IMR-90 (cell line): Measurements from ENCODE around the gene TMCC3. TPM values are rescaled to one million over a fixed set of nuclear protein-coding genes. Genes with fewer than 3 reads are reported as not detected.

Source experiments
- ATAC-seq: fragments of 200-7000 bp; cut with Tn5 transposase; 2 replicates; pipeline ENCODE4 v1.9.1; 2020; ENCODE audit warnings: low read depth, mild to moderate bottlenecking, moderate library complexity
- BruUV-seq: library from RNA; stranded (reverse); fragments of 400-500 nt; replicated peaks from 2 replicates; lab custom pipeline; 2021; lab: Mats Ljungman, UMichigan
- CTCF ChIA-PET: fragments of 300-600 bp; formaldehyde crosslinking; extraction: SDS; loops from one replicate; lab custom pipeline; 2021; ENCODE audit warnings: antibody characterized with exemption; lab: Yijun Ruan, JAX
- POLR2A ChIA-PET: fragments of 300-600 bp; sonication (Branson Sonifier 250); formaldehyde crosslinking; loops from one replicate; lab custom pipeline; 2022; ENCODE audit warnings: antibody characterized with exemption; ENCODE audit not compliant: unreplicated experiment; lab: Charles Lee
- DNase-seq: peaks from one replicate; pipeline ENCODE4 v3.0.0; 2013
- H2AFZ ChIP-seq: replicated peaks from 2 replicates; pipeline ENCODE3; 2013; ENCODE audit warnings: low read length, mild to moderate bottlenecking; ENCODE audit not compliant: poor library complexity
- H2AK5ac ChIP-seq: 2 replicates; pipeline ENCODE4 v1.6.1; 2013; ENCODE audit warnings: low read depth, low read length, inconsistent platforms
- H2AK9ac ChIP-seq: replicated peaks from 2 replicates; pipeline ENCODE3; 2013; ENCODE audit warnings: mild to moderate bottlenecking, low read depth, low read length, moderate library complexity; ENCODE audit not compliant: poor library complexity
- H2BK120ac ChIP-seq: 2 replicates; pipeline ENCODE4 v1.6.1; 2013; ENCODE audit warnings: low read depth, low read length, inconsistent platforms
- H2BK15ac ChIP-seq: 3 replicates; pipeline ENCODE4 v1.6.1; 2013; ENCODE audit warnings: low read depth, low read length, inconsistent platforms
- H2BK20ac ChIP-seq: 2 replicates; pipeline ENCODE4 v1.6.1; 2013; ENCODE audit warnings: low read depth, mild to moderate bottlenecking, inconsistent platforms, low read length, moderate library complexity
- H2BK5ac ChIP-seq: 2 replicates; pipeline ENCODE4 v1.6.1; 2013; ENCODE audit warnings: mild to moderate bottlenecking, low read depth, low read length, inconsistent platforms; ENCODE audit not compliant: poor library complexity, severe bottlenecking
- H3K14ac ChIP-seq: replicated peaks from 2 replicates; pipeline ENCODE4 v1.6.1; 2013; ENCODE audit warnings: low read depth, low read length, inconsistent platforms
- H3K18ac ChIP-seq: 2 replicates; pipeline ENCODE4 v1.6.1; 2013; ENCODE audit warnings: low read depth, low read length, control low read depth
- H3K23ac ChIP-seq: 2 replicates; pipeline ENCODE4 v1.6.1; 2013; ENCODE audit warnings: low read depth, low read length, inconsistent platforms
- H3K27ac ChIP-seq: 2 replicates; pipeline ENCODE4 v1.5.1; 2013; ENCODE audit warnings: mild to moderate bottlenecking, control low read depth, low read length; ENCODE audit not compliant: insufficient read depth
- H3K27me3 ChIP-seq: 2 replicates; pipeline ENCODE4 v1.6.1; 2013; ENCODE audit warnings: low read length; ENCODE audit not compliant: control insufficient read depth, insufficient read depth
- H3K36me3 ChIP-seq: 2 replicates; pipeline ENCODE4 v1.6.1; 2013; ENCODE audit warnings: low read length, mixed read lengths; ENCODE audit not compliant: control insufficient read depth, insufficient read depth
- H3K4ac ChIP-seq: 2 replicates; pipeline ENCODE4 v1.6.1; 2013; ENCODE audit warnings: low read depth, low read length, inconsistent platforms
- H3K4me1 ChIP-seq: 2 replicates; pipeline ENCODE4 v1.6.1; 2013; ENCODE audit warnings: low read length, mixed read lengths; ENCODE audit not compliant: control insufficient read depth, insufficient read depth
- H3K4me2 ChIP-seq: 2 replicates; pipeline ENCODE4 v1.6.1; 2013; ENCODE audit warnings: low read depth, mild to moderate bottlenecking, control low read depth, low read length, moderate library complexity
- H3K4me3 ChIP-seq: 2 replicates; pipeline ENCODE4 v1.5.1; 2013; ENCODE audit warnings: low read depth, mild to moderate bottlenecking, control low read depth, low read length, moderate library complexity; ENCODE audit not compliant: insufficient read depth
- H3K56ac ChIP-seq: 2 replicates; pipeline ENCODE4 v1.6.1; 2013; ENCODE audit warnings: low read length, inconsistent platforms; ENCODE audit not compliant: insufficient read depth; ENCODE audit errors: extremely low read depth
- H3K79me1 ChIP-seq, 2 experiments: 2 replicates each; pipeline ENCODE4 v1.6.1; 2013; ENCODE audit warnings: low read length in 2 of 2, inconsistent platforms in 1 of 2, low read depth in 1 of 2
- H3K9ac ChIP-seq: 2 replicates; pipeline ENCODE4 v1.6.1; 2013; ENCODE audit warnings: low read depth, low read length, control low read depth
- H3K9me1 ChIP-seq: 2 replicates; pipeline ENCODE4 v1.6.1; 2013; ENCODE audit warnings: low read length, inconsistent platforms; ENCODE audit not compliant: insufficient read depth
- H3K9me3 ChIP-seq: 2 replicates; pipeline ENCODE4 v1.6.1; 2013; ENCODE audit warnings: low read length; ENCODE audit not compliant: control insufficient read depth, insufficient read depth
- H4K20me1 ChIP-seq: 2 replicates; pipeline ENCODE4 v1.6.1; 2013; ENCODE audit warnings: low read length, inconsistent platforms; ENCODE audit not compliant: insufficient read depth
- H4K5ac ChIP-seq: 2 replicates; pipeline ENCODE4 v1.6.1; 2013; ENCODE audit warnings: mild to moderate bottlenecking, low read depth, low read length, control low read depth
- H4K8ac ChIP-seq, 2 experiments: 2 replicates each; pipeline ENCODE4 v1.6.1; 2013; ENCODE audit warnings: low read depth in 2 of 2, low read length in 2 of 2, control low read depth in 1 of 2, inconsistent platforms in 1 of 2
- H4K91ac ChIP-seq: 2 replicates; pipeline ENCODE4 v1.6.1; 2013; ENCODE audit warnings: low read depth, low read length, inconsistent platforms; ENCODE audit not compliant: insufficient read depth
- BHLHE40 ChIP-seq: fragments of 150-350 bp; IDR thresholded peaks from 2 replicates; pipeline ENCODE4 v1.6.1; 2016; ENCODE audit warnings: mild to moderate bottlenecking, low read depth, low read length
- CEBPB ChIP-seq: IDR thresholded peaks from 2 replicates; pipeline ENCODE4 v1.6.1; 2012; ENCODE audit warnings: low read depth, low read length, improper control_type of control experiment
- CHD1 ChIP-seq: IDR thresholded peaks from 2 replicates; pipeline ENCODE4 v1.6.1; 2012; ENCODE audit warnings: low read depth, low read length, improper control_type of control experiment
- ELK1 ChIP-seq: fragments of 150-350 bp; IDR thresholded peaks from 2 replicates; pipeline ENCODE4 v1.6.1; 2016; ENCODE audit warnings: low read depth, mild to moderate bottlenecking, low read length, moderate library complexity, borderline replicate concordance
- FOS ChIP-seq: fragments of 150-350 bp; IDR thresholded peaks from 2 replicates; pipeline ENCODE4 v1.6.1; 2016; ENCODE audit warnings: low read depth, low read length
- MAFK ChIP-seq: IDR thresholded peaks from 2 replicates; pipeline ENCODE4 v1.6.1; 2012; ENCODE audit warnings: low read depth, low read length, improper control_type of control experiment
- MXI1 ChIP-seq: IDR thresholded peaks from 2 replicates; pipeline ENCODE4 v1.6.1; 2012; ENCODE audit warnings: low read depth, mild to moderate bottlenecking, low read length, moderate library complexity, borderline replicate concordance
- NFE2L2 ChIP-seq: fragments of 150-350 bp; IDR thresholded peaks from 2 replicates; pipeline ENCODE4 v1.6.1; 2016; ENCODE audit warnings: low read depth, mild to moderate bottlenecking, low read length
- POLR2A ChIP-seq: IDR thresholded peaks from 2 replicates; pipeline ENCODE4 v1.6.1; 2012; ENCODE audit warnings: mild to moderate bottlenecking, low read depth, low read length
- RAD21 ChIP-seq: IDR thresholded peaks from 2 replicates; pipeline ENCODE4 v1.6.1; 2012; ENCODE audit warnings: low read length, improper control_type of control experiment
- RFX5 ChIP-seq: IDR thresholded peaks from 2 replicates; pipeline ENCODE4 v1.8.0; 2012; ENCODE audit warnings: low read depth, mild to moderate bottlenecking, low read length, moderate library complexity
- SMC3 ChIP-seq: fragments of 150-350 bp; IDR thresholded peaks from 2 replicates; pipeline ENCODE4 v1.6.1; 2016; ENCODE audit warnings: low read depth, mild to moderate bottlenecking, antibody characterized with exemption, low read length, moderate library complexity
- USF2 ChIP-seq: fragments of 150-350 bp; IDR thresholded peaks from 2 replicates; pipeline ENCODE4 v1.6.1; 2017; ENCODE audit warnings: mild to moderate bottlenecking, antibody characterized with exemption, low read length, low read depth
- WGBS, 2 experiments: methylation state at CpG; one replicate each; pipeline versions ENCODE4 v1.1.5 to v1.1.7; 2013; ENCODE audit warnings: missing lambda C conversion rate in 2 of 2; ENCODE audit not compliant: insufficient read length in 1 of 2; ENCODE audit errors: extremely low coverage in 2 of 2; 5-methylcytosine and 5-hydroxymethylcytosine counted together
- dilution Hi-C: fragments of 300-500 bp; cut with HindIII; formaldehyde crosslinking; loops from one replicate; pipeline ENCODE4 v1.14.3; 2018; ENCODE audit warnings: low sequenced_read_pairs; ENCODE audit not compliant: unreplicated experiment
- in situ Hi-C: fragments of 300-500 bp; cut with MboI; formaldehyde crosslinking; loops from 3 replicates; pipeline ENCODE4 v1.14.3; 2019; ENCODE audit warnings: low sequenced_read_pairs, inconsistent platforms, mixed read lengths
- intact Hi-C: fragments of 100-400 bp; cut with micrococcal nuclease; formaldehyde crosslinking; loops from 2 replicates; pipeline ENCODE4 v1.10.0; 2022
- polyA plus RNA-seq, 3 experiments: library from polyadenylated mRNA; depleted of rRNA; stranded (reverse); fragments of >200 nt; gene quantifications; 2 replicates each; pipeline ENCODE4 v1.2.3, GENCODE V29; 2012; ENCODE audit warnings: low replicate concordance in 1 of 3
- total RNA-seq: library from RNA; depleted of rRNA; stranded (reverse); fragments of >200 nt; gene quantifications from 2 replicates; pipeline ENCODE4 v1.2.3, GENCODE V29; 2012

Gene TMCC3
- total and polyA plus RNA-seq, 2 of the 4 experiments (the other 2 are of a cell fraction): 0.14 to 0.36 TPM

GRCh38 chr12:94621662-94622359 lies 28.5 kb downstream of the TMCC3 start:
- POLR2A ChIA-PET: no interaction called here
- intact Hi-C loops (no loop called here), dilution Hi-C loops (no loop called here), in situ Hi-C loops (no loop called here)
- no peak overlapping the region for H3K18ac ChIP-seq
- H2BK5ac ChIP-seq: no peak overlapping the region
- CTCF ChIA-PET: no interaction called here
- H2BK20ac ChIP-seq: no peak overlapping the region
- no peak overlapping the region; the same call in 1 of the 2 replicates for H4K5ac ChIP-seq
- no peak overlapping the region for H3K14ac ChIP-seq
- peak overlapping the region; percentile 93 for H3K4me2 ChIP-seq
- H2BK120ac ChIP-seq: no peak overlapping the region
- 0 out of 2 replicates have a peak, but pooled peaks cover 2% of the 10 kb centered on the region for H3K27me3 ChIP-seq
- no peak overlapping the region; the same call in 1 of the 2 replicates for H3K4me3 ChIP-seq
- H2BK15ac ChIP-seq: no peak overlapping the region
- TF ChIP-seq MXI1: no peak
- TF ChIP-seq NFE2L2: no peak
- no peak for TF ChIP-seq SMC3
- no peak for TF ChIP-seq ELK1
- TF ChIP-seq USF2: no peak
- no peak for TF ChIP-seq RAD21
- TF ChIP-seq POLR2A: no peak
- TF ChIP-seq MAFK: no peak
- TF ChIP-seq FOS: no peak
- TF ChIP-seq RFX5: no peak
- no peak for TF ChIP-seq BHLHE40
- no peak for TF ChIP-seq CHD1
- TF ChIP-seq CEBPB: no peak
- H3K4ac ChIP-seq: no peak overlapping the region
- no peak overlapping the region for H2AK5ac ChIP-seq
- H3K9ac ChIP-seq: no peak overlapping the region
- no peak overlapping the region for H3K27ac ChIP-seq
- DNase-seq (peak; percentile 47), ATAC-seq (no peak)
- no CpG with 5 or more reads among the region's 7 CpGs for WGBS, 2 experiments
- no TSS peak for BruUV-seq
- no peak overlapping the region for H2AFZ ChIP-seq
- no peaks in the 10 kb centered on the region; the same call in 1 of the 2 replicates for H3K4me1 ChIP-seq
- no peak overlapping the region for H4K8ac ChIP-seq
- H3K79me1 ChIP-seq: no peaks in the 10 kb centered on the region
- no peaks in the 10 kb centered on the region for H3K9me1 ChIP-seq
- no peaks in the 10 kb centered on the region for H3K36me3 ChIP-seq
- no peak overlapping the region for H2AK9ac ChIP-seq
- H3K23ac ChIP-seq: no peak overlapping the region
- H4K91ac ChIP-seq: no peak overlapping the region
- no peaks in the 10 kb centered on the region for H4K20me1 ChIP-seq
- H3K56ac ChIP-seq: no peak overlapping the region
- no peaks in the 10 kb centered on the region for H3K9me3 ChIP-seq
